HL-60 (cell line): ENCODE data around the gene TBX3.

ENCODE experiments used
- CTCF ChIP-seq: IDR thresholded peaks from one replicate; pipeline ENCODE4 v1.5.1; 2011; ENCODE audit warnings: low read length, control low read depth, inconsistent platforms; ENCODE audit not compliant: insufficient read depth
- GABPA ChIP-seq: IDR thresholded peaks from 2 replicates; pipeline ENCODE4 v1.6.1; 2012; ENCODE audit warnings: low read depth
- TF ChIP-seq, protein P1 (sequence below): IDR thresholded peaks from 2 replicates; pipeline ENCODE4 v1.6.1; 2012; ENCODE audit warnings: low read depth; ENCODE audit not compliant: insufficient replicate concordance

- TF ChIP-seq CTCF (no peak), GABPA (no peak)
- TF ChIP-seq, protein P1, sequence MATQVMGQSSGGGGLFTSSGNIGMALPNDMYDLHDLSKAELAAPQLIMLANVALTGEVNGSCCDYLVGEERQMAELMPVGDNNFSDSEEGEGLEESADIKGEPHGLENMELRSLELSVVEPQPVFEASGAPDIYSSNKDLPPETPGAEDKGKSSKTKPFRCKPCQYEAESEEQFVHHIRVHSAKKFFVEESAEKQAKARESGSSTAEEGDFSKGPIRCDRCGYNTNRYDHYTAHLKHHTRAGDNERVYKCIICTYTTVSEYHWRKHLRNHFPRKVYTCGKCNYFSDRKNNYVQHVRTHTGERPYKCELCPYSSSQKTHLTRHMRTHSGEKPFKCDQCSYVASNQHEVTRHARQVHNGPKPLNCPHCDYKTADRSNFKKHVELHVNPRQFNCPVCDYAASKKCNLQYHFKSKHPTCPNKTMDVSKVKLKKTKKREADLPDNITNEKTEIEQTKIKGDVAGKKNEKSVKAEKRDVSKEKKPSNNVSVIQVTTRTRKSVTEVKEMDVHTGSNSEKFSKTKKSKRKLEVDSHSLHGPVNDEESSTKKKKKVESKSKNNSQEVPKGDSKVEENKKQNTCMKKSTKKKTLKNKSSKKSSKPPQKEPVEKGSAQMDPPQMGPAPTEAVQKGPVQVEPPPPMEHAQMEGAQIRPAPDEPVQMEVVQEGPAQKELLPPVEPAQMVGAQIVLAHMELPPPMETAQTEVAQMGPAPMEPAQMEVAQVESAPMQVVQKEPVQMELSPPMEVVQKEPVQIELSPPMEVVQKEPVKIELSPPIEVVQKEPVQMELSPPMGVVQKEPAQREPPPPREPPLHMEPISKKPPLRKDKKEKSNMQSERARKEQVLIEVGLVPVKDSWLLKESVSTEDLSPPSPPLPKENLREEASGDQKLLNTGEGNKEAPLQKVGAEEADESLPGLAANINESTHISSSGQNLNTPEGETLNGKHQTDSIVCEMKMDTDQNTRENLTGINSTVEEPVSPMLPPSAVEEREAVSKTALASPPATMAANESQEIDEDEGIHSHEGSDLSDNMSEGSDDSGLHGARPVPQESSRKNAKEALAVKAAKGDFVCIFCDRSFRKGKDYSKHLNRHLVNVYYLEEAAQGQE: no peak
Observed at GRCh38 chr12:114696443-114697242, 12.7 kb upstream of the TBX3 start.
